Astrocyte (in vitro differentiated cells and primary cell): ENCODE data around the gene PHYKPL.

Source experiments
- CTCF ChIP-seq: IDR thresholded peaks from 2 replicates; pipeline ENCODE4 v1.5.1; 2011; ENCODE audit warnings: low read depth, mild to moderate bottlenecking, inconsistent platforms, low read length, moderate library complexity; ENCODE audit not compliant: insufficient read depth
- EZH2 ChIP-seq: IDR thresholded peaks from 2 replicates; pipeline ENCODE4 v1.6.1; 2012; ENCODE audit warnings: mild to moderate bottlenecking, low read length, inconsistent platforms; ENCODE audit not compliant: insufficient read depth

- TF ChIP-seq CTCF (no peak), EZH2 (no peak)
Observed at GRCh38 chr5:178224403-178224802, 8.2 kb downstream of the PHYKPL start.
